Smooth muscle cell (in vitro differentiated cells): Measurements from ENCODE around the gene ANKRD18B. TPM values are rescaled to one million over a fixed set of nuclear protein-coding genes. Genes with fewer than 3 reads are reported as not detected.
A peak's percentile ranks its signal among the peaks of the same experiment; 100 is the strongest.
"Not testable (repeated sequence)": the region's sequence is repeated elsewhere in the genome, so short reads cannot be mapped to it uniquely, and the experiment has no call there.

Experiments
- DNase-seq: peaks from one replicate; lab custom pipeline; 2025; ENCODE audit not compliant: unreplicated experiment; lab: John Stamatoyannopoulos, UW
- H2AFZ ChIP-seq: fragments of 200-600 bp; sonication (generic); 2 replicates; pipeline ENCODE4 v1.6.0; 2016; ENCODE audit warnings: antibody characterized with exemption, low read depth, mild to moderate bottlenecking
- H3F3A ChIP-seq: fragments of 200-600 bp; sonication (generic); 2 replicates; pipeline ENCODE4 v1.6.0; 2017; ENCODE audit warnings: antibody characterized with exemption, low read depth
- H3K27ac ChIP-seq: fragments of 200-600 bp; sonication (generic); 2 replicates; pipeline ENCODE4 v1.5.1; 2016; ENCODE audit warnings: low read depth, mild to moderate bottlenecking
- H3K27me3 ChIP-seq: fragments of 200-600 bp; sonication (generic); 2 replicates; pipeline ENCODE4 v1.6.1; 2016; ENCODE audit warnings: low read depth, mild to moderate bottlenecking
- H3K36me3 ChIP-seq: fragments of 200-600 bp; sonication (generic); 2 replicates; pipeline ENCODE4 v1.5.1; 2016; ENCODE audit warnings: low read depth
- H3K4me1 ChIP-seq: fragments of 200-600 bp; sonication (generic); 2 replicates; pipeline ENCODE4 v1.5.1; 2016; ENCODE audit warnings: low read depth
- H3K4me2 ChIP-seq: fragments of 200-600 bp; sonication (generic); 2 replicates; pipeline ENCODE4 v1.6.0; 2016; ENCODE audit warnings: mild to moderate bottlenecking
- H3K4me3 ChIP-seq: fragments of 200-600 bp; sonication (generic); 2 replicates; pipeline ENCODE4 v1.5.1; 2016; ENCODE audit warnings: mild to moderate bottlenecking
- H3K79me2 ChIP-seq: fragments of 200-600 bp; sonication (generic); 2 replicates; pipeline ENCODE4 v1.6.0; 2016; ENCODE audit warnings: low read depth, mild to moderate bottlenecking
- H3K9ac ChIP-seq: fragments of 200-600 bp; sonication (generic); 2 replicates; pipeline ENCODE4 v1.6.0; 2016; ENCODE audit warnings: low read depth
- H3K9me3 ChIP-seq: fragments of 200-600 bp; sonication (generic); replicated peaks from 2 replicates; pipeline ENCODE4 v1.5.1; 2016; ENCODE audit warnings: low read depth
- H4K20me1 ChIP-seq: fragments of 200-600 bp; sonication (generic); 2 replicates; pipeline ENCODE4 v1.6.0; 2016; ENCODE audit warnings: low read depth
- WGBS: methylation state at CpG from one replicate; pipeline ENCODE4 v1.1.7; 2016; ENCODE audit warnings: low lambda C conversion rate; 5-methylcytosine and 5-hydroxymethylcytosine counted together
- polyA plus RNA-seq: library from polyadenylated mRNA; unstranded; fragments of >200 nt; fragmentation: Nextera tagmentation; extraction: Ambion mirVana; gene quantifications from 2 replicates; pipeline ENCODE4 v1.2.1, GENCODE V29; 2016
- total RNA-seq: library from RNA; depleted of rRNA; stranded (reverse); fragments of >200 nt; gene quantifications from 2 replicates; pipeline ENCODE4 v1.2.3, GENCODE V29; 2014
- TF ChIP-seq, protein P1 (sequence below): fragments of 200-600 bp; sonication (generic); IDR thresholded peaks from 2 replicates; pipeline ENCODE4 v1.5.1; 2017; ENCODE audit warnings: borderline replicate concordance, mild to moderate bottlenecking, antibody characterized with exemption; ENCODE audit not compliant: insufficient read depth, poor library complexity, severe bottlenecking

The ANKRD18B gene
- 0.04 and 0.27 TPM in 2 replicates for total RNA-seq
- 1.0 TPM in 1 of 2 replicates, not detected in the other for polyA plus RNA-seq

DNA sequence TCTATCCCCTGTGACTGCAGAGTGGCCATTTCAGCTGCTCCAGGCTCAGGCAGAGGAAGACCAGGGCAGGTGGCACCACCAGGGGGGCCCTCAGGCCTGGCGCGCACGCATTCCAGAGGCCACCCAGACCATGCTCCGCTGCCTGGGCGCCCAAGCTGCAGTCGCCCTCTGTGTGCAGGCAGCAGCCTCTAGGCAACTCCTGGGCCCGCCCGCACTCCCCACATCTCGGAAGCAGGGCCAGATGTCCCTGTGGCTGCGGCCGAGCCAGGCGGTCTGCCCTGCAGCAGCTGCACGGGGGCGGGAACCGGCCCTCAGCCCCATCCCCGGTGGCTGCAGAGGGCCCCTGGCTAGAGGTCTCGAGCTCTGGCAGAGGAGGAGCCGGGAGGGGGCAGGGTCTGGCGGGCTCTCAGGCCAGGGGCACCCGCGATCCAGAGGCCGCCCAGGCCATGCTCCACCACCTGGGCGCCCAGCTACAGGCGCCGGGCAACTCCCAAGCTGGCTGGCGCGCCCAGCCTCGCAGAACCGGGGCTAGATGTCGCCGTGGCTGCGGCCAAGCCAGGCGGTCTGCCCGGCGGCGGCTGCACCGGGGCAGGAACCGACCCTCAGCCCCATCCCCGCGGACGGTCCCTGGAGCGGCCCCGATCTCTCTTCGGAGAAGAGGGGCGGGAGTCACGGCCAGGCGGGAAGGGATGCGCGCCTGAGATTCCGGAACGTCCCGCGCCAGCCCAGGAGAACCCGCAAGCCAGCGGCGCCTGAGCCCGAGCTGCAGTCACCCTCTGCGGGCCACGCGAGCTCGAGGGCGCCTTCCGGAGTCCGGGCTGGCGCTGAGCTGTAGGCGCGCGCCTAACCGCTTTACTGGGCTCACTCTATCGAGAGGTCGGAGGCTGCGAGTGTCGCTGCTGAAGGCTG lies at the start of gene ANKRD18B:
Gene ANKRD18B (plus strand): TSS at position 855 of the 909 bp plus-strand sequence. CDS start 239 bp downstream, outside the sequence.
- peak; percentile 18 for DNase-seq
- H3F3A ChIP-seq, H3K9ac ChIP-seq, H3K4me1 ChIP-seq, H3K79me2 ChIP-seq, H3K36me3 ChIP-seq, H4K20me1 ChIP-seq, H3K9me3 ChIP-seq, H3K27ac ChIP-seq: not testable (repeated sequence)
- WGBS = 9% methylated on average over 64 of the region's 73 CpGs
- Histone ChIP-seq H3K27me3 (peaks cover 36% of the 10 kb centered on the region), H3K4me2 (peak within 1 kb of the TSS; percentile 93), H2AFZ (peak within 1 kb of the TSS; percentile 77), H3K4me3 (peak within 1 kb of the TSS; percentile 60)
- TF ChIP-seq, protein P1, sequence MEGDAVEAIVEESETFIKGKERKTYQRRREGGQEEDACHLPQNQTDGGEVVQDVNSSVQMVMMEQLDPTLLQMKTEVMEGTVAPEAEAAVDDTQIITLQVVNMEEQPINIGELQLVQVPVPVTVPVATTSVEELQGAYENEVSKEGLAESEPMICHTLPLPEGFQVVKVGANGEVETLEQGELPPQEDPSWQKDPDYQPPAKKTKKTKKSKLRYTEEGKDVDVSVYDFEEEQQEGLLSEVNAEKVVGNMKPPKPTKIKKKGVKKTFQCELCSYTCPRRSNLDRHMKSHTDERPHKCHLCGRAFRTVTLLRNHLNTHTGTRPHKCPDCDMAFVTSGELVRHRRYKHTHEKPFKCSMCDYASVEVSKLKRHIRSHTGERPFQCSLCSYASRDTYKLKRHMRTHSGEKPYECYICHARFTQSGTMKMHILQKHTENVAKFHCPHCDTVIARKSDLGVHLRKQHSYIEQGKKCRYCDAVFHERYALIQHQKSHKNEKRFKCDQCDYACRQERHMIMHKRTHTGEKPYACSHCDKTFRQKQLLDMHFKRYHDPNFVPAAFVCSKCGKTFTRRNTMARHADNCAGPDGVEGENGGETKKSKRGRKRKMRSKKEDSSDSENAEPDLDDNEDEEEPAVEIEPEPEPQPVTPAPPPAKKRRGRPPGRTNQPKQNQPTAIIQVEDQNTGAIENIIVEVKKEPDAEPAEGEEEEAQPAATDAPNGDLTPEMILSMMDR = peak; percentile 36

DNA sequence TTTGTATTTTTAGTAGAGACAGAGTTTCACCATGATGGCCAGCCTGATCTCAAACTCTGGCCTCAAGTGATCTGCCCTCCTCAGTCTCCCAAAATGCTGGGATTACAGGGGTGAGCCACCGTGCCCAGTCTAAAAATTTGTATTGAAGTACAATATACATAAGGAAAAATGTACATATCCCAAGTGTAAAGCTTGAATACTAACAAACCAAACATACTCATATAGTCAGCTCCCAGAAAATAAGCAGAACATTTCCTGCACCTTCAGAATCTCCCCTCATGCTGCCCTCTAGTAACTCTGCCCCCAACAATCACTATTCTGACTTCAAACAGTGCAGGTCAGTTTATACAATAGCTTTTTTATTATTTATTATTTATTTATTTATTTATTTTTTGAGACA lies 48.7 kb upstream of the ANKRD18B start:
- Histone ChIP-seq H3F3A (no peaks in the 10 kb centered on the region), H3K9me3 (no peaks in the 10 kb centered on the region), H2AFZ (no peak overlapping the region), H3K4me2 (no peak overlapping the region), H3K9ac (no peak overlapping the region), H4K20me1 (no peaks in the 10 kb centered on the region), H3K79me2 (peaks cover 21% of the 10 kb centered on the region), H3K4me3 (no peak overlapping the region), H3K27me3 (no peaks in the 10 kb centered on the region), H3K36me3 (no peaks in the 10 kb centered on the region), H3K4me1 (peaks cover 13% of the 10 kb centered on the region), H3K27ac (no peak overlapping the region)
- DNase-seq = no peak
- 88% methylated on average over 1 of the region's 1 CpG for WGBS
- TF ChIP-seq, protein P1 = no peak

DNA sequence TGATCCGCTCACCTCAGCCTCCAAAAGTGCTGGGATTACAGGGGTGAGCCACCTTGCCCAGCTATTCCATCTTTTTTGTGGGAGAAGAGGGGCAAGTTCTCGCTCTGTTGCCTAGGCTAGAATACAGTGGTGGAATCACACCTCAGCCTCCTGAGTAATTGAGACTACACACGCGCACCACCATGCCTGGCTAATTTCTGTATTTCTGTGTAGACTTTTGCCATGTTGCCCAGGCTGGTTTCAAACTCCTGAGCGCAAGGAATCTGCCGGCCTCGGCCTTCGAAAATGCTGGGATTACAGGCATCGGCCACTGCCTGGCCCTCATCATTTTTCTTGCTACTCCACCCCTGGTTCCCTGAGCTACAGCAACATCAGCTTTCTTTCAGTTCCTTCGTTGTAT lies 47.5 kb upstream of the ANKRD18B start:
- no peak overlapping the region for H3K4me2 ChIP-seq
- TF ChIP-seq, protein P1 = no peak
- no peak overlapping the region for H3K4me3 ChIP-seq
- no peaks in the 10 kb centered on the region for H3F3A ChIP-seq
- no peak overlapping the region for H2AFZ ChIP-seq
- H3K27ac ChIP-seq = no peak overlapping the region
- no peaks in the 10 kb centered on the region for H3K27me3 ChIP-seq
- no peaks in the 10 kb centered on the region for H3K9me3 ChIP-seq
- H3K36me3 ChIP-seq = no peaks in the 10 kb centered on the region
- no peak for DNase-seq
- 94% methylated on average over 10 of the region's 10 CpGs for WGBS
- H3K79me2 ChIP-seq = peaks cover 17% of the 10 kb centered on the region
- H3K4me1 ChIP-seq = peaks cover 13% of the 10 kb centered on the region
- no peaks in the 10 kb centered on the region for H4K20me1 ChIP-seq
- H3K9ac ChIP-seq = no peak overlapping the region
